Keratinocyte (primary cell): ENCODE data around the gene TRPV4. TPM values are rescaled to one million over a fixed set of nuclear protein-coding genes. Genes with fewer than 3 reads are reported as not detected.

ENCODE experiments used
- DNase-seq: peaks from one replicate; pipeline ENCODE4 v3.0.0-alpha.2; 2011; ENCODE audit warnings: low read depth, missing footprints, low spot score
- FAIRE-seq: peaks from 2 replicates; lab custom pipeline; 2011; peaks lifted over from hg19 to GRCh38; lab: Jason Lieb, UNC
- H2AFZ ChIP-seq: 2 replicates; pipeline ENCODE4 v1.6.0; 2012; ENCODE audit warnings: low read length, control low read depth, inconsistent platforms; ENCODE audit not compliant: control insufficient read depth
- H3K27ac ChIP-seq: 2 replicates; pipeline ENCODE4 v1.5.1; 2011; ENCODE audit warnings: low read length; ENCODE audit not compliant: control insufficient read depth, insufficient read depth
- H3K27me3 ChIP-seq: 3 replicates; pipeline ENCODE4 v1.6.0; 2011; ENCODE audit warnings: low read length; ENCODE audit not compliant: control insufficient read depth, insufficient read depth; ENCODE audit errors: extremely low read depth
- H3K36me3 ChIP-seq, 2 experiments: 2 replicates in 1 of 2; 3 replicates in 1 of 2; pipeline ENCODE4 v1.5.1; 2011; ENCODE audit warnings: low read length in 2 of 2, mild to moderate bottlenecking in 1 of 2; ENCODE audit not compliant: control insufficient read depth in 2 of 2, insufficient read depth in 2 of 2; ENCODE audit errors: extremely low read depth in 1 of 2
- H3K4me1 ChIP-seq: 3 replicates; pipeline ENCODE4 v1.5.1; 2011; ENCODE audit warnings: low read length; ENCODE audit not compliant: control insufficient read depth, insufficient read depth; ENCODE audit errors: extremely low read depth
- H3K4me2 ChIP-seq: 3 replicates; pipeline ENCODE4 v1.6.0; 2011; ENCODE audit warnings: low read depth, low read length; ENCODE audit not compliant: control insufficient read depth, insufficient read depth; ENCODE audit errors: extremely low read depth
- H3K4me3 ChIP-seq, 3 experiments: fragments of 200-600 bp in 1 of 3; sonication (generic) in 1 of 3; 2 replicates in 2 of 3; 3 replicates in 1 of 3; pipeline ENCODE4 v1.5.1; 2011 to 2016; ENCODE audit warnings: low read length in 3 of 3, mild to moderate bottlenecking in 3 of 3, control low read depth in 2 of 3, inconsistent platforms in 1 of 3, low read depth in 1 of 3, mixed read lengths in 1 of 3, mixed run types in 1 of 3, moderate library complexity in 1 of 3; ENCODE audit not compliant: control insufficient read depth in 2 of 3, insufficient read depth in 2 of 3; ENCODE audit errors: extremely low read depth in 1 of 3
- H3K79me2 ChIP-seq: 2 replicates; pipeline ENCODE4 v1.6.0; 2012; ENCODE audit warnings: low read length; ENCODE audit not compliant: control insufficient read depth, insufficient read depth
- H3K9ac ChIP-seq: 3 replicates; pipeline ENCODE4 v1.6.0; 2011; ENCODE audit warnings: low read length; ENCODE audit not compliant: control insufficient read depth, insufficient read depth; ENCODE audit errors: extremely low read depth
- H3K9me1 ChIP-seq: 3 replicates; pipeline ENCODE4 v1.6.0; 2011; ENCODE audit warnings: low read length; ENCODE audit not compliant: control insufficient read depth, insufficient read depth; ENCODE audit errors: extremely low read depth
- H3K9me3 ChIP-seq: 2 replicates; pipeline ENCODE4 v1.5.1; 2012; ENCODE audit warnings: low read depth, low read length; ENCODE audit not compliant: control insufficient read depth
- H4K20me1 ChIP-seq: 3 replicates; pipeline ENCODE4 v1.6.0; 2011; ENCODE audit warnings: low read length; ENCODE audit not compliant: control insufficient read depth, insufficient read depth; ENCODE audit errors: extremely low read depth
- CTCF ChIP-seq, 3 experiments: IDR thresholded peaks in 1 of 3; conservative IDR thresholded peaks in 1 of 3; optimal IDR thresholded peaks in 1 of 3; 2 replicates in 2 of 3; 3 replicates in 1 of 3; pipeline versions ENCODE3 to v1.5.1; 2011; ENCODE audit warnings: low read length in 3 of 3, mild to moderate bottlenecking in 3 of 3, moderate library complexity in 2 of 3, control low read depth in 1 of 3, inconsistent platforms in 1 of 3; ENCODE audit not compliant: insufficient read depth in 2 of 3; ENCODE audit errors: extremely low read depth in 1 of 3
- EZH2 ChIP-seq: IDR thresholded peaks from one replicate; pipeline ENCODE4 v1.6.1; 2012; ENCODE audit warnings: inconsistent platforms, mild to moderate bottlenecking, low read length, moderate library complexity
- dilution Hi-C: fragments of 300-500 bp; cut with MboI; formaldehyde crosslinking; loops from one replicate; pipeline ENCODE4 v1.7.0; 2020; ENCODE audit warnings: low sequenced_read_pairs; ENCODE audit not compliant: extremely low pct_ligation_motif_present
- polyA plus RNA-seq, 5 experiments: library from polyadenylated mRNA; depleted of rRNA in 3 of 5; stranded (reverse) in 3 of 5; stranded (forward) in 1 of 5; unstranded in 1 of 5; fragments of >200 nt; gene quantifications; 1 replicate in 1 of 5; 2 replicates in 3 of 5; 3 replicates in 1 of 5; pipeline versions ENCODE4 v1.2.1 to v1.2.3, GENCODE V29; 2011 to 2012; ENCODE audit warnings: missing spikeins in 2 of 5, low read depth in 1 of 5, low replicate concordance in 1 of 5

The TRPV4 gene
- polyA plus RNA-seq, 1 donor (not counting 4 experiments of a cell fraction or from before 2014, with no cell fraction given): 0.46 TPM

- DNase-seq: no peak
- Histone ChIP-seq H3K9ac (no peak overlapping the region), H3K9me1 (no peaks in the 10 kb centered on the region), H3K36me3 (no peaks in the 10 kb centered on the region), H3K27ac (no peak overlapping the region), H3K4me2 (no peak overlapping the region), H3K4me3 (no peak overlapping the region), H3K4me1 (peaks cover 5% of the 10 kb centered on the region), H3K79me2 (no peaks in the 10 kb centered on the region), H2AFZ (no peak overlapping the region), H4K20me1 (no peaks in the 10 kb centered on the region), H3K9me3 (no peaks in the 10 kb centered on the region), H3K27me3 (no peaks in the 10 kb centered on the region)
- dilution Hi-C loops: loop anchor here (25.0 kb wide), 2 partner anchors 161 to 261 kb away; no protein-coding TSS in a partner anchor
- FAIRE-seq: no peak
- TF ChIP-seq EZH2: no peak
- peak; percentile 7 to 45 (median 28) for TF ChIP-seq CTCF (optimal IDR thresholded peaks at IDR 0.05 in 1 of 3, IDR thresholded peaks at IDR 0.05 in 1 of 3, conservative IDR thresholded peaks at IDR 0.05 in 1 of 3; ENCODE audit: extremely low read depth in 1 of 3, insufficient read depth in 2 of 3, low read length in 3 of 3)
Measured at GRCh38 chr12:109797905-109798669, 35.1 kb downstream of the TRPV4 start.

- Histone ChIP-seq H3K9me1 (no peaks in the 10 kb centered on the region), H3K9me3 (no peaks in the 10 kb centered on the region), H3K9ac (no peak overlapping the region), H3K36me3 (no peaks in the 10 kb centered on the region), H3K4me1 (peaks cover 5% of the 10 kb centered on the region), H3K27ac (no peak overlapping the region), H2AFZ (no peak overlapping the region), H3K79me2 (no peaks in the 10 kb centered on the region), H3K4me2 (no peak overlapping the region), H3K27me3 (no peaks in the 10 kb centered on the region), H3K4me3 (no peak overlapping the region), H4K20me1 (no peaks in the 10 kb centered on the region)
- DNase-seq: no peak
- TF ChIP-seq CTCF (optimal IDR thresholded peaks at IDR 0.05 in 1 of 3, IDR thresholded peaks at IDR 0.05 in 1 of 3, conservative IDR thresholded peaks at IDR 0.05 in 1 of 3; ENCODE audit: extremely low read depth in 1 of 3, insufficient read depth in 2 of 3, low read length in 3 of 3) (no peak), EZH2 (no peak)
- FAIRE-seq: no peak
- dilution Hi-C loops: loop anchor here (25.0 kb wide), 2 partner anchors 159 to 259 kb away; no protein-coding TSS in a partner anchor
Measured at GRCh38 chr12:109796057-109796456, 37.1 kb downstream of the TRPV4 start.
